Aorta (tissue), 5 donors: ENCODE data around the gene PTPRN2. TPM values are rescaled to one million over a fixed set of nuclear protein-coding genes. Genes with fewer than 3 reads are reported as not detected.
A peak's percentile ranks its signal among the peaks of the same experiment; 100 is the strongest.

Source experiments
- ATAC-seq: fragments of 200-7000 bp; cut with Tn5 transposase; one replicate; pipeline ENCODE4 v1.9.1; 2022; ENCODE audit warnings: moderate library complexity; ENCODE audit not compliant: low FRiP score
- DNase-seq, 2 donors: peaks; one replicate each; pipeline ENCODE4 v3.0.0-alpha.2; 2020
- H3K27ac ChIP-seq, 2 donors: one replicate each; pipeline ENCODE4 v1.5.1; 2013; ENCODE audit warnings: low read length in 2 of 2, mild to moderate bottlenecking in 2 of 2, moderate library complexity in 2 of 2, control low read depth in 1 of 2, inconsistent platforms in 1 of 2, low read depth in 1 of 2
- H3K27me3 ChIP-seq, 2 donors: one replicate each; pipeline ENCODE4 v1.6.1; 2013; ENCODE audit warnings: control low read depth in 1 of 2, low read length in 1 of 2, mild to moderate bottlenecking in 1 of 2, moderate library complexity in 1 of 2; ENCODE audit not compliant: insufficient read depth in 2 of 2, control insufficient read depth in 1 of 2
- H3K36me3 ChIP-seq, 2 donors: one replicate each; pipeline ENCODE4 v1.6.1; 2013; ENCODE audit warnings: control low read depth in 1 of 2, low read length in 1 of 2, mild to moderate bottlenecking in 1 of 2; ENCODE audit not compliant: insufficient read depth in 2 of 2, control insufficient read depth in 1 of 2
- H3K4me1 ChIP-seq, 2 donors: one replicate each; pipeline ENCODE4 v1.6.1; 2013; ENCODE audit warnings: low read length in 2 of 2, control low read depth in 1 of 2, mild to moderate bottlenecking in 1 of 2, moderate library complexity in 1 of 2; ENCODE audit not compliant: insufficient read depth in 2 of 2, control insufficient read depth in 1 of 2
- H3K4me3 ChIP-seq, 2 donors: one replicate each; pipeline ENCODE4 v1.5.1; 2013; ENCODE audit warnings: low read length in 2 of 2, control low read depth in 1 of 2, mild to moderate bottlenecking in 1 of 2
- H3K9me3 ChIP-seq: one replicate; pipeline ENCODE4 v1.6.1; 2013; ENCODE audit warnings: mild to moderate bottlenecking, low read length; ENCODE audit not compliant: control insufficient read depth
- WGBS, 2 donors: extraction: QIAGEN DNeasy Blood & Tissue Kit; methylation state at CpG; one replicate each; pipeline ENCODE4 v1.1.7; 2013; 5-methylcytosine and 5-hydroxymethylcytosine counted together
- intact Hi-C, 2 donors: fragments of 100-400 bp; cut with DNase I; formaldehyde crosslinking; loops; one replicate each; pipeline versions ENCODE4 v1.14.2 to v1.15.0; 2022
- polyA plus RNA-seq, 2 donors: library from polyadenylated mRNA; stranded (reverse); fragments of 200-250 nt; gene quantifications; one replicate each; pipeline ENCODE4 v1.2.3, GENCODE V29; 2013
- total RNA-seq, 2 donors: library from RNA; stranded (reverse); fragmentation: NEBNext Ultra II Directional; extraction: Animal tissue kit (Norgen Biotek cat#: 25700); gene quantifications; one replicate each; pipeline ENCODE4 v1.2.1, GENCODE V29; 2021
- donor health status: healthy with polysubstance abuse.
- donor health status: Bipolar disorder and iron deficiency.
- donor health status: DM: no; HTN: no; CAD: no.
- donor health status: DM: no; HTN: no; CAD: no.
- donor health status: DM: yes; HTN: yes; CAD: no.

The PTPRN2 gene
- total and polyA plus RNA-seq, 4 donors, result 0.67 to 3.3 (median 1.4) TPM

- 90% methylated on average over 23 of the region's 23 CpGs for WGBS, 2 donors
- Histone ChIP-seq H3K4me3 (no peak overlapping the region), H3K4me1 (no peaks in the 10 kb centered on the region), H3K27me3 (no peaks in the 10 kb centered on the region), H3K9me3 (no peaks in the 10 kb centered on the region), H3K27ac (no peak overlapping the region), H3K36me3 (no peaks in the 10 kb centered on the region)
- intact Hi-C loops, result no loop called here
- no peak for ATAC-seq
- peak; percentile 11 to 67 for DNase-seq
Measured at GRCh38 chr7:157547611-157548010, 1040.0 kb downstream of the PTPRN2 start.

- Histone ChIP-seq H3K4me3 (no peak overlapping the region), H3K36me3 (no peaks in the 10 kb centered on the region), H3K27ac (no peak overlapping the region), H3K27me3 (no peaks in the 10 kb centered on the region), H3K9me3 (no peaks in the 10 kb centered on the region), H3K4me1 (no peaks in the 10 kb centered on the region)
- 86 to 87% methylated on average over 7 of the region's 7 CpGs for WGBS, 2 donors
- intact Hi-C loops, result no loop called here
- no peak for ATAC-seq
- DNase-seq, result peak; percentile 12 to 61
Measured at GRCh38 chr7:157547102-157547501, 1040.5 kb downstream of the PTPRN2 start.

GRCh38 chr7:157545681-157546060, 1042.0 kb downstream of the PTPRN2 start:
- ATAC-seq (no peak), DNase-seq (peak in 1 of 2 donors; percentile 21)
- no peak overlapping the region for H3K27ac ChIP-seq
- intact Hi-C loops, result no loop called here
- 85 to 88% methylated on average over 17 of the region's 17 CpGs for WGBS, 2 donors
- no peaks in the 10 kb centered on the region for H3K27me3 ChIP-seq
- H3K4me3 ChIP-seq, result no peak overlapping the region
- H3K4me1 ChIP-seq, result no peaks in the 10 kb centered on the region
- H3K9me3 ChIP-seq, result no peaks in the 10 kb centered on the region
- H3K36me3 ChIP-seq, result no peaks in the 10 kb centered on the region

GRCh38 chr7:157544980-157545680, 1042.5 kb downstream of the PTPRN2 start:
- no peaks in the 10 kb centered on the region for H3K4me1 ChIP-seq
- H3K27me3 ChIP-seq, result no peaks in the 10 kb centered on the region
- no peaks in the 10 kb centered on the region for H3K9me3 ChIP-seq
- peak in 1 of 2 donors; percentile 53 for DNase-seq
- H3K27ac ChIP-seq, result no peak overlapping the region
- WGBS, 2 donors, result 87% methylated on average over 17 of the region's 17 CpGs
- intact Hi-C loops, result no loop called here
- no peak overlapping the region for H3K4me3 ChIP-seq
- H3K36me3 ChIP-seq, result no peaks in the 10 kb centered on the region
- no peak for ATAC-seq

GRCh38 chr7:157544226-157544625, 1043.4 kb downstream of the PTPRN2 start:
- Histone ChIP-seq H3K4me3 (no peak overlapping the region), H3K27me3 (no peaks in the 10 kb centered on the region), H3K4me1 (no peaks in the 10 kb centered on the region), H3K36me3 (no peaks in the 10 kb centered on the region), H3K27ac (no peak overlapping the region), H3K9me3 (no peaks in the 10 kb centered on the region)
- WGBS, 2 donors, result 80% methylated on average over 19 of the region's 19 CpGs
- intact Hi-C loops, result no loop called here
- ATAC-seq, result no peak
- peak in 1 of 2 donors; percentile 55 for DNase-seq

- ATAC-seq, result no peak
- Histone ChIP-seq H3K4me3 (no peak overlapping the region), H3K9me3 (no peaks in the 10 kb centered on the region), H3K27ac (no peak overlapping the region), H3K36me3 (no peaks in the 10 kb centered on the region), H3K27me3 (no peaks in the 10 kb centered on the region), H3K4me1 (no peaks in the 10 kb centered on the region)
- DNase-seq, result peak in 1 of 2 donors; percentile 37
- WGBS, 2 donors, result 80 to 87% methylated on average over 12 of the region's 12 CpGs
- intact Hi-C loops, result no loop called here
Measured at GRCh38 chr7:157543791-157544190, 1043.8 kb downstream of the PTPRN2 start.

GRCh38 chr7:157543276-157543675, 1044.3 kb downstream of the PTPRN2 start:
- Histone ChIP-seq H3K27me3 (no peaks in the 10 kb centered on the region), H3K4me1 (no peaks in the 10 kb centered on the region), H3K27ac (no peak overlapping the region), H3K9me3 (no peaks in the 10 kb centered on the region), H3K36me3 (no peaks in the 10 kb centered on the region), H3K4me3 (no peak overlapping the region)
- intact Hi-C loops, result no loop called here
- 88 to 91% methylated on average over 11 of the region's 11 CpGs for WGBS, 2 donors
- DNase-seq, result peak in 1 of 2 donors; percentile 69
- ATAC-seq, result no peak

GRCh38 chr7:157542068-157543021, 1045.3 kb downstream of the PTPRN2 start:
- intact Hi-C loops, result no loop called here
- WGBS, 2 donors, result 83% methylated on average over 33 of the region's 33 CpGs
- H3K27me3 ChIP-seq, result no peaks in the 10 kb centered on the region
- peak in 1 of 2 donors; percentile 71 for DNase-seq
- H3K4me3 ChIP-seq, result no peak overlapping the region
- H3K4me1 ChIP-seq, result no peaks in the 10 kb centered on the region
- no peaks in the 10 kb centered on the region for H3K36me3 ChIP-seq
- no peaks in the 10 kb centered on the region for H3K9me3 ChIP-seq
- no peak overlapping the region for H3K27ac ChIP-seq
- ATAC-seq, result no peak
